ENCODE results near the gene PGAP2.

DNA sequence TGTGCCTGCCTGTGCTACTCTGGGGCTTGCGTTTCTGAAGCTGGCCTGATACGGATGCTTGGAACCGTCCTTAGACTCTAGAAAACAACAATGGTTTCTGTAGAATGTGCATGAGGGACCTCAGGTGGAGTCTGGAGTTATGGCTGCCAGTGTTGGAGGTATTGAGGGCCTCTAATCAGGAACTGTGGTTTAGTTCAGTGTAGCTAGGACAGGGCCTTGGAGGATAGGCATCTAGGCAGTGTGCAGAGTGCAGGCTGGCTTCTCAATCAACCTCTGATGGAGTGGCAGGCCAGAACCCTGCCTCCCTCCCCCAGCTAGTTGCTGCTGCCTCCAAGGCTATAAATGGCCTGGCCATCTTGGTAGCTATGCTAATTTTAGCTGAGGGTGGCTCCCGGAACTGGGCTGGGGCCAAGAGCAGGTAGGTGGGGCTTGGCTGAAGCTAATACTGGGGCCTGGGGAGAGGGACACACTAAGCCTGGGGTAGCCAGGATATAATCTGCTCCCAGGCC, 51.1 kb downstream of the PGAP2 start:
- TF ChIP-seq, protein P1, sequence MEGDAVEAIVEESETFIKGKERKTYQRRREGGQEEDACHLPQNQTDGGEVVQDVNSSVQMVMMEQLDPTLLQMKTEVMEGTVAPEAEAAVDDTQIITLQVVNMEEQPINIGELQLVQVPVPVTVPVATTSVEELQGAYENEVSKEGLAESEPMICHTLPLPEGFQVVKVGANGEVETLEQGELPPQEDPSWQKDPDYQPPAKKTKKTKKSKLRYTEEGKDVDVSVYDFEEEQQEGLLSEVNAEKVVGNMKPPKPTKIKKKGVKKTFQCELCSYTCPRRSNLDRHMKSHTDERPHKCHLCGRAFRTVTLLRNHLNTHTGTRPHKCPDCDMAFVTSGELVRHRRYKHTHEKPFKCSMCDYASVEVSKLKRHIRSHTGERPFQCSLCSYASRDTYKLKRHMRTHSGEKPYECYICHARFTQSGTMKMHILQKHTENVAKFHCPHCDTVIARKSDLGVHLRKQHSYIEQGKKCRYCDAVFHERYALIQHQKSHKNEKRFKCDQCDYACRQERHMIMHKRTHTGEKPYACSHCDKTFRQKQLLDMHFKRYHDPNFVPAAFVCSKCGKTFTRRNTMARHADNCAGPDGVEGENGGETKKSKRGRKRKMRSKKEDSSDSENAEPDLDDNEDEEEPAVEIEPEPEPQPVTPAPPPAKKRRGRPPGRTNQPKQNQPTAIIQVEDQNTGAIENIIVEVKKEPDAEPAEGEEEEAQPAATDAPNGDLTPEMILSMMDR (IDR thresholded peaks at IDR 0.05), result no peak
- TF ChIP-seq EZH2 (IDR thresholded peaks at IDR 0.05; ENCODE audit: borderline replicate concordance, insufficient read depth, low read depth, low read length, poor library complexity, severe bottlenecking), result no peak

Data from B cell (primary cell).